Astrocyte of the spinal cord (primary cell): Measurements from ENCODE around the gene KCNAB2.

Experiments
- DNase-seq: peaks from one replicate; pipeline ENCODE4 v3.0.0; 2011; ENCODE audit warnings: low read depth, low spot score
- H3K4me3 ChIP-seq: 2 replicates; pipeline ENCODE4 v1.5.1; 2011; ENCODE audit warnings: low read depth, mild to moderate bottlenecking, low read length, moderate library complexity
- in situ Hi-C: cut with HindIII; loops from 2 replicates; pipeline ENCODE4 v1.10.0; 2017; ENCODE audit warnings: low sequenced_read_pairs
- TF ChIP-seq, protein P1 (sequence below): IDR thresholded peaks from 2 replicates; pipeline ENCODE4 v1.5.1; 2012; ENCODE audit warnings: low read depth, mild to moderate bottlenecking, low read length, inconsistent platforms

Gene KCNAB2

DNA sequence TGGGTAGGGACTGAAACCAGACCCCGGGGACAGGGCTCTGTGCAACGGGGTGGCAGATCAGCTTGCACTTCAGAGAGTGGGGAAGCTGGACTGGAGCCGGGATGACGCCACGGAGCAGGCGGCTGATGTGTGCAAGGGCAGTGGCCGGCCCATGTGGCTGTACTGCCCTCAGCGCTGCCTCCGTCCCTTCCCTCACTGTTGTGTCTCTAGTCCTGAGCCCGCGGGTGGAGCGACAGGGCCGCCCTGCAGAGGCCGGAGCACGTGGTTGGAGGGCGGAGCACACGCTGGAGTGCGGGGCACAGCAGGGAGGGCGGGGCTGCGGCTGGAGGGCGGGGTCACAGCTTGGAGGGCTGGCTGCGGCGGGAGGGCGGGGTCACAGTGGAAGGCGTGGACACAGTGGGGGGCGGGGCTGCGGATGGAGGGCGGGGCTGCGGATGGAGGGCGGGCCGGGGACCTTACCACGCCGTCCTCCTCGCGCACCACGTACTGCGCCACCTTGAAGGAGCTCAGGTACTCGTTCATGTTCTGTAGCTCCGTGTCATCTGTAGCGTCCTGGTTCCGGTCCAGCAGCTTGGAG, 82.0 kb downstream of the KCNAB2 start:
- DNase-seq, result peak; percentile 37
- H3K4me3 ChIP-seq, result no peak overlapping the region
- in situ Hi-C loops, result no loop called here
- TF ChIP-seq, protein P1, sequence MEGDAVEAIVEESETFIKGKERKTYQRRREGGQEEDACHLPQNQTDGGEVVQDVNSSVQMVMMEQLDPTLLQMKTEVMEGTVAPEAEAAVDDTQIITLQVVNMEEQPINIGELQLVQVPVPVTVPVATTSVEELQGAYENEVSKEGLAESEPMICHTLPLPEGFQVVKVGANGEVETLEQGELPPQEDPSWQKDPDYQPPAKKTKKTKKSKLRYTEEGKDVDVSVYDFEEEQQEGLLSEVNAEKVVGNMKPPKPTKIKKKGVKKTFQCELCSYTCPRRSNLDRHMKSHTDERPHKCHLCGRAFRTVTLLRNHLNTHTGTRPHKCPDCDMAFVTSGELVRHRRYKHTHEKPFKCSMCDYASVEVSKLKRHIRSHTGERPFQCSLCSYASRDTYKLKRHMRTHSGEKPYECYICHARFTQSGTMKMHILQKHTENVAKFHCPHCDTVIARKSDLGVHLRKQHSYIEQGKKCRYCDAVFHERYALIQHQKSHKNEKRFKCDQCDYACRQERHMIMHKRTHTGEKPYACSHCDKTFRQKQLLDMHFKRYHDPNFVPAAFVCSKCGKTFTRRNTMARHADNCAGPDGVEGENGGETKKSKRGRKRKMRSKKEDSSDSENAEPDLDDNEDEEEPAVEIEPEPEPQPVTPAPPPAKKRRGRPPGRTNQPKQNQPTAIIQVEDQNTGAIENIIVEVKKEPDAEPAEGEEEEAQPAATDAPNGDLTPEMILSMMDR, result no peak

DNA sequence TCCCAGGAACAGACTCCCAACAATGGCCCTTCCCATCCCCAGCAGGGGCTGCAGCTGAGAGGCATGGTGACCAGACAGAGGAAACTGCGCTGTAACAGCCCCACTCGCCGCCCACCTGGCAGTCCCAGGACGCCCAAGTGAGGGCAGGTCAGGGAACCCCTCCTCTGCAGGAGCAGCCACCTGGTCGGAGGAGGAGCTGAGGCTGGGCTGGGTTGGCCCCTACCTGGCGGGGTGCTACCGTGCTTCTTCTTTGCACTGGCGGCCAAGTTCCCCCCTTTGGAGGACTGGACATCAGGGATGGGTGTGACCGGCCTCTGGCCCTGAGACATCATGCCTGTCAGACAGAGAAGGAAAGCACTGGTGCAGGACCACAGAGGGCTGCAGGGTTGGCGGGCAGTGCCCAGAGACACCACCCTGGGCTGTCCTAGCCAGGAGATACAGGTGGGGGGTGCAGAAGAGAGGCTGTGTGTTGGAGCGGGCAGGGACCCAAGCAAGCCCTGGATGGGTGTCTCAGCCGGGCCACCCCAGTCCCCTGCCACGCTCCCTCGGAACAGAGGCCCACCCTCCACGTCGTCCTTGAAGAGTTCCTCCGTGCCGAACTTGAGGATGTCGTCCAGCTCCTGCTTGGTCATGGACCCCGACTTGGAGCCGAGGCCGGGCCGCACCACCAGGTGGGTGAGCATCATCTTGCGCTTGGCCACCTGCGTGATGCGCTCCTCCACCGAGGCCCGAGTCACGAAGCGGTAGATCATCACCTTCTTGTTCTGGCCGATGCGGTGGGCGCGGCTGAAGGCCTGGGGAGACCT, 82.8 kb downstream of the KCNAB2 start:
- in situ Hi-C loops, result no loop called here
- DNase-seq, result no peak
- no peak overlapping the region for H3K4me3 ChIP-seq
- TF ChIP-seq, protein P1, result no peak

DNA sequence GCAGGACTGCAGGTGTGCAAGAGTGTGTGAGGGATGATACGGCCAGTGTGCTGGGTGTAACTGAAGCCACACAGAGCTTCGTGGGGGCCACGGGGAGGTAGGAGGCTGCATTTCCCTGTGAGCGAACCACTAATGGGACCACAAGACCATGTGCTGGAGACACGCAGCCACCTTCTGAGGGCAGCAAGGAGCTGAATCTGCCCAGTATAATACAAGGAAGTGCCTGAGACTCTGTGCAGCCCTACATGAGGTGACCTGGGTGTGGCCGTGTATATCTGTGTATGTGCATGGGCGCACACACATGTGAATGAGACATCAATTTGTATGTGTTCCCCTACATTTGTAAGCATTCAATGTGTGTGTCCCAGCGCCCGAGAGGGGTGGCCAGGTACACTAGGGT, 83.6 kb downstream of the KCNAB2 start:
- no peak overlapping the region for H3K4me3 ChIP-seq
- TF ChIP-seq, protein P1, result no peak
- no peak for DNase-seq
- in situ Hi-C loops, result no loop called here

DNA sequence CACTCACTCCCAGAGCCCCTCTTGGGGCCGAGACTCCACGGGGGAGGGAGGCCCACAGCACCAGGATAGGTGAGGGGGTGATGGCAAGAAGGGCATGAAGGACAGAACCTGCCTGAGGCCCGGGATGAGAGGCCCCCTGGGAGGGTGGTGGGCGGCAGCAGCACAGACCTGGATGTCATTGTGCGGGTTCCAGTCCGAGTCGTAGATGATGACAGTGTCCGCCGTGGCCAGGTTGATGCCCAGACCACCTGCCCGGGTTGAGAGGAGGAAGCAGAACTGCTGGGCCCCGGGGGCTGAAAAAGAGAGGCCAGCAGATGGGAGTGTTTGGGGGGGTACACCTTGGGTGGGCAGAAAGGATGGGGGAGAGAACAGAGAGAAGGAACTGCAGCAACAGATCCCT, 84.3 kb downstream of the KCNAB2 start:
- TF ChIP-seq, protein P1, result no peak
- no peak overlapping the region for H3K4me3 ChIP-seq
- in situ Hi-C loops, result no loop called here
- no peak for DNase-seq

DNA sequence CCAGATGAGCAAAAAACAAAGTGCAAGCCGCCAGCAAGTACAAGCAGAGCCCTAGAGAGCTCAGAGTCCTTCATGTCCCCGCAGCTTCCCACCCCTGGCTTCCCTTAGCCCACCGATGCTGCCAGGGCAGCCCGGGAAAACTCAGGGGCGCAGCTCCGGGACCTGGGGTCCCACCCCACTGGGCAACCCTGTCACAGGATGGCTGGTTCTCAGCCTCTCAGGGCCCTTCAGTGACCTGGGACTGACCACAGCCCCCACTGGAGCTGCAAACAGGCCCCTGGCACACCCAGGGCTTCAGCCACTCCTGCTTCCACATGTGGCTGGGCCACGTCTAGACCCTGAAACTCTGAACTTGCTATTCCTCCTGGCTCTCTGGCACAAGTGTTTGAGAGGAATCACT, 84.9 kb downstream of the KCNAB2 start:
- no peak overlapping the region for H3K4me3 ChIP-seq
- TF ChIP-seq, protein P1, result no peak
- in situ Hi-C loops, result no loop called here
- DNase-seq, result no peak

DNA sequence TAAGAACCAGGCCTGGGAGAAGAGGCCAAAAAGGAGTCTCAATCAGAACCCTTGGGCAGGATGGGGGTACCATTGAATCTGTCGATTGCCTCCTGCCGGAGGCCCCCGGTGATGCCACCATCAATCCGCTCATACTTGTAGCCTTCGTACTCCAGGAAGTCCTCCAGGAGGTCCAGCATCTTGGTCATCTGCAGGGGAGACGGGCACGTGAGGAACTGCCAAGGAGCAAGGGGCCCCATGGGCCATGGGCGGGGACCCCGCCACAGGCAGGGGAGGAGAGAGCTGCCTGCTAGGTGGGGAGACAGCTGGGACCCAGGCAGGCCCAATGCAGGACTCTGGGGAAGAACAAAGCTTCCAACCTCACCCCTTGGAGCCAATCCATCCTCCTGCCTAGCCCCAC, 85.9 kb downstream of the KCNAB2 start:
- no peak overlapping the region for H3K4me3 ChIP-seq
- TF ChIP-seq, protein P1, result no peak
- no peak for DNase-seq
- in situ Hi-C loops, result no loop called here
